SK-N-MC (cell line): ENCODE data around the gene HMOX1.

Source experiments
- DNase-seq: peaks from one replicate; pipeline ENCODE4 v3.0.0-alpha.2; 2011; ENCODE audit warnings: low read depth, low spot score
- H3K27ac ChIP-seq: fragments of 200-600 bp; sonication (generic); 2 replicates; pipeline ENCODE4 v1.5.1; 2016; ENCODE audit warnings: mixed run types
- H3K36me3 ChIP-seq: fragments of 200-600 bp; sonication (generic); 2 replicates; pipeline ENCODE4 v1.6.1; 2017; ENCODE audit warnings: antibody characterized with exemption, low read length, mixed read lengths; ENCODE audit not compliant: insufficient read depth
- H3K4me3 ChIP-seq: fragments of 200-600 bp; sonication (generic); 2 replicates; pipeline ENCODE4 v1.5.1; 2016
- H3K9ac ChIP-seq: fragments of 200-600 bp; sonication (generic); 2 replicates; pipeline ENCODE4 v1.8.0; 2017; ENCODE audit warnings: mixed run types, mixed read lengths; ENCODE audit not compliant: insufficient read length
- H3K9me3 ChIP-seq: fragments of 200-600 bp; sonication (generic); 2 replicates; pipeline ENCODE4 v1.6.1; 2017; ENCODE audit warnings: low read depth, mild to moderate bottlenecking, antibody characterized with exemption, low read length, moderate library complexity, mixed read lengths
- EZH2 ChIP-seq: fragments of 200-600 bp; sonication (generic); IDR thresholded peaks from one replicate; pipeline ENCODE4 v1.6.1; 2017; ENCODE audit warnings: antibody characterized with exemption
- FOXP2 ChIP-seq: optimal IDR thresholded peaks from 2 replicates; pipeline ENCODE3; 2011; ENCODE audit warnings: mild to moderate bottlenecking, moderate library complexity; ENCODE audit not compliant: insufficient read depth; ENCODE audit errors: extremely low read length, control extremely low read depth
- POLR2AphosphoS5 ChIP-seq: IDR thresholded peaks from 2 replicates; pipeline ENCODE4 v1.6.1; 2012; ENCODE audit warnings: mild to moderate bottlenecking, low read depth, low read length, borderline replicate concordance

HMOX1 gene

GRCh38 chr22:35342390-35342789 is 38.5 kb upstream of the HMOX1 start:
- DNase-seq: no peak
- Histone ChIP-seq H3K4me3 (no peak overlapping the region), H3K36me3 (no peaks in the 10 kb centered on the region), H3K9ac (no peak overlapping the region), H3K27ac (no peak overlapping the region), H3K9me3 (no peaks in the 10 kb centered on the region)
- TF ChIP-seq FOXP2: no peak

- H3K9me3 ChIP-seq: no peaks in the 10 kb centered on the region
- DNase-seq: no peak
- H3K36me3 ChIP-seq: no peaks in the 10 kb centered on the region
- H3K9ac ChIP-seq: no peak overlapping the region
- H3K4me3 ChIP-seq: no peak overlapping the region
- no peak overlapping the region for H3K27ac ChIP-seq
- TF ChIP-seq FOXP2: no peak
- no peak for TF ChIP-seq POLR2AphosphoS5
- TF ChIP-seq EZH2: no peak
Measured at GRCh38 chr22:35343664-35344550, 37.0 kb upstream of the HMOX1 start.

- no peaks in the 10 kb centered on the region for H3K9me3 ChIP-seq
- no peak for DNase-seq
- no peak overlapping the region for H3K4me3 ChIP-seq
- no peak overlapping the region for H3K9ac ChIP-seq
- H3K27ac ChIP-seq: no peak overlapping the region
- TF ChIP-seq FOXP2 (no peak), EZH2 (no peak), POLR2AphosphoS5 (no peak)
- H3K36me3 ChIP-seq: no peaks in the 10 kb centered on the region
Measured at GRCh38 chr22:35344956-35345690, 35.8 kb upstream of the HMOX1 start.

GRCh38 chr22:35345808-35346505 is 34.9 kb upstream of the HMOX1 start:
- no peak overlapping the region for H3K4me3 ChIP-seq
- DNase-seq: no peak
- H3K9ac ChIP-seq: no peak overlapping the region
- H3K9me3 ChIP-seq: no peaks in the 10 kb centered on the region
- H3K27ac ChIP-seq: no peak overlapping the region
- H3K36me3 ChIP-seq: no peaks in the 10 kb centered on the region
- TF ChIP-seq EZH2 (no peak), POLR2AphosphoS5 (no peak), FOXP2 (no peak)

GRCh38 chr22:35346596-35347220 is 34.2 kb upstream of the HMOX1 start:
- no peak overlapping the region for H3K27ac ChIP-seq
- H3K9ac ChIP-seq: no peak overlapping the region
- DNase-seq: no peak
- no peak overlapping the region for H3K4me3 ChIP-seq
- H3K36me3 ChIP-seq: no peaks in the 10 kb centered on the region
- H3K9me3 ChIP-seq: no peaks in the 10 kb centered on the region
- TF ChIP-seq POLR2AphosphoS5 (no peak), EZH2 (no peak), FOXP2 (no peak)

GRCh38 chr22:35347462-35347861 is 33.4 kb upstream of the HMOX1 start:
- TF ChIP-seq FOXP2: no peak
- no peak overlapping the region for H3K9ac ChIP-seq
- no peak for DNase-seq
- no peaks in the 10 kb centered on the region for H3K9me3 ChIP-seq
- no peak overlapping the region for H3K27ac ChIP-seq
- H3K4me3 ChIP-seq: no peak overlapping the region
- H3K36me3 ChIP-seq: no peaks in the 10 kb centered on the region

GRCh38 chr22:35348026-35348590 is 32.8 kb upstream of the HMOX1 start:
- Histone ChIP-seq H3K4me3 (no peak overlapping the region), H3K9me3 (no peaks in the 10 kb centered on the region), H3K36me3 (no peaks in the 10 kb centered on the region), H3K27ac (no peak overlapping the region), H3K9ac (no peak overlapping the region)
- DNase-seq: no peak
- TF ChIP-seq EZH2 (no peak), POLR2AphosphoS5 (no peak), FOXP2 (no peak)

- Histone ChIP-seq H3K27ac (no peak overlapping the region), H3K4me3 (no peak overlapping the region), H3K9me3 (no peaks in the 10 kb centered on the region), H3K9ac (no peak overlapping the region), H3K36me3 (no peaks in the 10 kb centered on the region)
- no peak for DNase-seq
- TF ChIP-seq POLR2AphosphoS5 (no peak), EZH2 (no peak), FOXP2 (no peak)
Measured at GRCh38 chr22:35348703-35349102, 32.2 kb upstream of the HMOX1 start.
